Esophagus muscularis mucosa (tissue), 4 donors: Measurements from ENCODE around the gene FAM24B.

Experiments used
- EP300 ChIP-seq: sonication (generic); formaldehyde crosslinking; IDR thresholded peaks from one replicate; pipeline ENCODE4 v1.6.1; 2017; ENCODE audit warnings: antibody characterized with exemption
- POLR2A ChIP-seq: fragments of 450-650 bp; IDR thresholded peaks from one replicate; pipeline ENCODE4 v1.6.1; 2017; ENCODE audit warnings: antibody characterized with exemption, moderate library complexity, mild to moderate bottlenecking, low read depth
- POLR2AphosphoS5 ChIP-seq, 2 donors: sonication (generic); formaldehyde crosslinking; IDR thresholded peaks; one replicate each; pipeline ENCODE4 v1.6.1; 2017; ENCODE audit warnings: antibody characterized with exemption in 2 of 2
- TF ChIP-seq, protein P1 (sequence below), 3 experiments: fragments of 200-600 bp in 2 of 3; fragments of 450-650 bp in 1 of 3; sonication (generic) in 2 of 3; IDR thresholded peaks; one replicate each; pipeline ENCODE4 v1.5.1; 2017 to 2019; ENCODE audit warnings: antibody characterized with exemption in 3 of 3, mild to moderate bottlenecking in 2 of 3, moderate library complexity in 1 of 3

DNA sequence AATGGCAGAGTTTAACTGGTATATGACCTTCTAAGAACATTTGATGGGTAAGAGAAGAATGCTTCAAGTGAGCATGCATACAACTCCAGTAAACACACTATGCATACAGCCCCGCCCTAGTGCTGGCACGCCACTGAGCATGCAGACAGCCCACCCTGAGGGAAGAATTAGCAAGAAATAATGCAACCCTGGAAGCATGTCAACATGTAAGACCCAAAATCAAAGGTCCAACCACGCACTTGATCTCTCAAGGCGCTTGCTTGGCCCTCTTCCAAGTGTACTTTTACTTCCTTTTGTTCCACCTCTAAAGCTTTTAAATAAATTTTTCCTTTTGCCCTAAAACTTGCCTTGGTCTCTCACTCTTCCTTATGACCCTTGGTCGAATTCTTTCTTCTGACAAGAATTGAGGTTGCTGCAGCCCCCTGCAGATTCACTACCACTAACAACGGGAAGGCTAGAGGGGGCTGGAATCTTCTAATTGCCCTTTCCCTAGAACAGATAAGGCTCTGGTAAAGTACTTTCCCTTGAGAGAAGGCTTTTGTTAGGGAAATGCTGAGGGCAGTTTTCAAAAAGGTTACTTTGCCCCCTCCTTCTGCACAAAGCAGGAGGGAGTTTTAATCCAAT is 3.4 kb downstream of the FAM24B start:
- TF ChIP-seq POLR2AphosphoS5 (IDR thresholded peaks at IDR 0.05) (no peak), POLR2A (no peak), EP300 (no peak)
- TF ChIP-seq, protein P1, sequence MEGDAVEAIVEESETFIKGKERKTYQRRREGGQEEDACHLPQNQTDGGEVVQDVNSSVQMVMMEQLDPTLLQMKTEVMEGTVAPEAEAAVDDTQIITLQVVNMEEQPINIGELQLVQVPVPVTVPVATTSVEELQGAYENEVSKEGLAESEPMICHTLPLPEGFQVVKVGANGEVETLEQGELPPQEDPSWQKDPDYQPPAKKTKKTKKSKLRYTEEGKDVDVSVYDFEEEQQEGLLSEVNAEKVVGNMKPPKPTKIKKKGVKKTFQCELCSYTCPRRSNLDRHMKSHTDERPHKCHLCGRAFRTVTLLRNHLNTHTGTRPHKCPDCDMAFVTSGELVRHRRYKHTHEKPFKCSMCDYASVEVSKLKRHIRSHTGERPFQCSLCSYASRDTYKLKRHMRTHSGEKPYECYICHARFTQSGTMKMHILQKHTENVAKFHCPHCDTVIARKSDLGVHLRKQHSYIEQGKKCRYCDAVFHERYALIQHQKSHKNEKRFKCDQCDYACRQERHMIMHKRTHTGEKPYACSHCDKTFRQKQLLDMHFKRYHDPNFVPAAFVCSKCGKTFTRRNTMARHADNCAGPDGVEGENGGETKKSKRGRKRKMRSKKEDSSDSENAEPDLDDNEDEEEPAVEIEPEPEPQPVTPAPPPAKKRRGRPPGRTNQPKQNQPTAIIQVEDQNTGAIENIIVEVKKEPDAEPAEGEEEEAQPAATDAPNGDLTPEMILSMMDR (IDR thresholded peaks at IDR 0.05), result no peak
